ENCODE data around the gene ADGRB2. TPM values are rescaled to one million over a fixed set of nuclear protein-coding genes. Genes with fewer than 3 reads are reported as not detected.
A peak's percentile ranks its signal among the peaks of the same experiment; 100 is the strongest.

Gene ADGRB2
- total RNA-seq, 2 donors from 2014 or later: 3.8 to 5.3 TPM

- peak; percentile 97 for DNase-seq (ENCODE audit: low spot score)
- intact Hi-C loops (cut with DNase I): loop anchor here in 1 of 2 donors (5.0 kb wide), 1 partner anchor 34 kb away; no protein-coding TSS in a partner anchor
These were observed 62.9 kb downstream of the ADGRB2 start for GRCh38 chr1:31701091-31701736.

DNA sequence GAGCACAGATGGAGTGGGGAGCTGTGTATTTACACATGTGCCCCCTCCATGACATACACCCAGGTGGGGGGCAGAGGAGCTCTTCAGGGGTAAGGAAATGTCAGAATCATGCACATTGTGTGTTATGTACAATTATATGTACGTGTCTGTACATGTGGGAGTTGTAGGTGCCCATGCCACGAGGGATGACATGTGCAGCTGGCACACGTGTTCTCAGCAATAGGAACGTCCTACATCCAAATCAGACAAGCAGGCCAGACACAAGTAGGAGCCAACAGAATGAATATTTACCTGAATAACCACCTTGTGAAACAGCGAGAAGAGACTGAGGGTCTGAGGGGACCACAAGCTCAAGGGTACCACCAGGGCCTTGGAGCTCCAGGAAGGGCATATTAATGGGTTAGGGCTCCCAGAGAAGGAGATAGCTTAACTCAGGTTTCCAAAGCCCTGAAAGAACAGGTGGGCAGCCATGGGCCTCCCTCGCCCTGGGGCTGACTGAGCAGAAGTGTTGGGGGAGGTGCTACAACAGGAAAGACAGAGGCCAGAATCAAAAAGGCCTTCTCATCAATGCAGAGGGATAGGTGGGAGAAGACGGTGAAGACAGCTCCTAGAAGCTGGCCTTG lies 63.6 kb downstream of the ADGRB2 start:
- DNase-seq (ENCODE audit: low spot score): no peak
- intact Hi-C loops (cut with DNase I): loop anchor here in 1 of 2 donors (5.0 kb wide), 1 partner anchor 33 kb away; no protein-coding TSS in a partner anchor

DNA sequence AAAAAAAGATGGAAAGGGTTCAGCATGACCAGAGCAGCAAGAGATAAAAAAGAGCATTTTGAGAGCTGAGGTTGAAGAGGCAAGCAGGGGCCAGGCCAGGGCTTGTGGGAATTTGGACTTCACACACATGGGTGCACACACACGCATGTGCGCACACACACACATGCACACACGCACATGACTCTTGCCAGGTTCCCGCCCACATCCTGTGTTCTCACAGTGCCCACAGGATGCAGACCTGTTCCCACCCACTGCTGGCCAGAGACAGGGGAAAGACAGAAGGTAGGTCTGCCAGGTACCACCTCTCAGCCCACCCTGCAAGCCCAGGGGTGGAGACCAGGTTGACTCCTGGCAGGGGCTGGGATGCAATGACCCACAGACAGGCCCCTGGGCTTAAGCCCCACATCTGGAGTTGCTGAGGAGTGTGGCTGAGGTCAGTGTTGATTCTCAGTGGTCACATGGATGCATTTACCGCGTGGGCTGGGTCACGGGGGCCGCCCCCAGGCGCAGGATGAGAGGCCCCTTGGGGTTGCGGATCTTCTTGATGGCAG lies 64.7 kb downstream of the ADGRB2 start:
- no peak for DNase-seq (ENCODE audit: low spot score)
- intact Hi-C loops (cut with DNase I): no loop called here

- intact Hi-C loops (cut with DNase I): no loop called here
- DNase-seq (ENCODE audit: low spot score): no peak
These were observed 66.7 kb downstream of the ADGRB2 start for GRCh38 chr1:31697369-31697984.

DNA sequence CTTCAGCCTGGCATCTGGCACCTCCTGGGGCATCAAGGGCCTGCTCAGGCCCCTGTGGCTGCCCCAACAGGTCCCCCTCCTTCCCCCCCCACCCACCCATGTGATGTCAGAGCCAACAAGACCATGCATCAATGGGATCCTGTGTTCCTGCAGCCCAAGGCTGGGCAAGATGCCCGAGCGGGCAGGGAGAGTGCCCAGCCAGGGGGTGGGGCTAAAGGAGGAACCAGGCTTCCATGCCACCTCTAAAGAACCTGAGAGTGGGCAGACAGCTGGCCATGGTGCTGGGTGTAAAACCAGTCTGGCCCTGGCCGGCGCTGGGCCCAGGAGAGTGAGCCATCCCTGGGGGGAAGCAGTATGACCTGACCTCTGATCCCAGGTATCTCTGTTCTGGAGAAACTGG lies 67.9 kb downstream of the ADGRB2 start:
- intact Hi-C loops (cut with DNase I): no loop called here
- no peak for DNase-seq (ENCODE audit: low spot score)

GRCh38 chr1:31695327-31695726 lies 68.8 kb downstream of the ADGRB2 start:
- intact Hi-C loops (cut with DNase I): no loop called here
- DNase-seq (ENCODE audit: low spot score): no peak

GRCh38 chr1:31694964-31695313 lies 69.2 kb downstream of the ADGRB2 start:
- no peak for DNase-seq (ENCODE audit: low spot score)

GRCh38 chr1:31694069-31694963 lies 69.8 kb downstream of the ADGRB2 start:
- intact Hi-C loops (cut with DNase I): no loop called here
- no peak for DNase-seq (ENCODE audit: low spot score)

More at GRCh38 chr1:31694964-31695313, 69.2 kb downstream of the ADGRB2 start:
- intact Hi-C loops (cut with DNase I): no loop called here

DNA sequence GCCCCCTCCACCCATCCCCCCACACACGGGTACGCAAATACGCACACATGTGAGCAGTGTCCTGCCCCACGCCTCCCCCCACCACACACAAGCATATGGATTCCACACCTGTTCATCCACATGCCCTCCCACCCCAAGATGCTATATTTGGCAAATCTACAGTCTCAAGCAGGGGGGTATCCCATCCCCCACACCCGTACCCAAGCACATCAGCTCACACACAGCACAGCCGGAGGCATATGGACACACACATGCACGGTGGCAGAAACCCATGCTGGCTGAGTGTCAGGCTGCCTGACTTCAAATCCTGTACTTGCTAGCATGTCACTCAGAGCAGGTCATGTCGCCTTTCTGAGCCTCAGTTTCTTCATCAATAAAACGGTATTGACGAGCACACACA lies 70.9 kb downstream of the ADGRB2 start:
- intact Hi-C loops (cut with DNase I): no loop called here
- DNase-seq (ENCODE audit: low spot score): no peak

DNA sequence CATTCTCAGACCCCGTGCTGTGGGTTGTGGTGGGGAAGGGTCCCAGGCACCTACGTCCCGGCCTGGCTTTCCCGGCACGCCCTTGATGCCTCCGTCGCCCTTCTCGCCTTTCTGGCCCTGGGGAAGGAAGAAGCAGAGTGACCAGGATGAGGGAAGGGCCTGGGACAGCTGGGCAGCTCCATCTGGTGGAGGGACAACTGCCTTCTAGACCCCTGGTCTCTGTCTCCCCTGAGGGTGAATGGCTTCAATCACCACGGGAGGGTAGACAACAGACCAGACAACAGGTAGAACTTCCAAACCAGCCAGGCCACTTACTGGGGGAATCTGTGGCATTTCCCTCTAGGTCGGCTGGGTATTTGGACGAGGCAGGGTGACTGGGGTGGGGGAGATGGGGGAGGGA lies 72.2 kb downstream of the ADGRB2 start:
- intact Hi-C loops (cut with DNase I): no loop called here
- no peak for DNase-seq (ENCODE audit: low spot score)

- no peak for DNase-seq (ENCODE audit: low spot score)
- intact Hi-C loops (cut with DNase I): no loop called here
These were observed 72.7 kb downstream of the ADGRB2 start for GRCh38 chr1:31691446-31691845.

DNA sequence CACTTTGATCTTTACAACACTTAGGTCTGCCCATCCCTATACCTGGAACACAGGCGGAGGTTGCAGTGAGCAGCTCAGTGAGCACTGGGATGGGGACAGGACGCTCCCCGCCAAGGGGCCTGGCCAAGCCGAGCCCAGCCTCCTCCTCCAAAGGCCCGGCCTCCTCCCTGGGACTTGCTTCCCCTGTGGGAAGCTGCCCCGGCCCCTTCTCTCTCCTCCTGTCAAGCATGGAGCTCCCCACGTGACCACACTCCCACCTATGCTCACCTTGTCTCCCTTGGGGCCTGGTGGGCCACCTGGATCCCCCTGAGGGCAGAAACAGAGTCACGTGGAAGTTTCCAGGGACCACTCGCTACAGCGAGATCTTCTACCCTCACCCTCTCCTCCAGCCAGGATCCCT lies 73.2 kb downstream of the ADGRB2 start:
- no peak for DNase-seq (ENCODE audit: low spot score)
- intact Hi-C loops (cut with DNase I): no loop called here

- no peak for DNase-seq (ENCODE audit: low spot score)
- intact Hi-C loops (cut with DNase I): no loop called here
These were observed 74.3 kb downstream of the ADGRB2 start for GRCh38 chr1:31689854-31690253.

GRCh38 chr1:31689379-31689778 lies 74.8 kb downstream of the ADGRB2 start:
- no peak for DNase-seq (ENCODE audit: low spot score)
- intact Hi-C loops (cut with DNase I): no loop called here

DNA sequence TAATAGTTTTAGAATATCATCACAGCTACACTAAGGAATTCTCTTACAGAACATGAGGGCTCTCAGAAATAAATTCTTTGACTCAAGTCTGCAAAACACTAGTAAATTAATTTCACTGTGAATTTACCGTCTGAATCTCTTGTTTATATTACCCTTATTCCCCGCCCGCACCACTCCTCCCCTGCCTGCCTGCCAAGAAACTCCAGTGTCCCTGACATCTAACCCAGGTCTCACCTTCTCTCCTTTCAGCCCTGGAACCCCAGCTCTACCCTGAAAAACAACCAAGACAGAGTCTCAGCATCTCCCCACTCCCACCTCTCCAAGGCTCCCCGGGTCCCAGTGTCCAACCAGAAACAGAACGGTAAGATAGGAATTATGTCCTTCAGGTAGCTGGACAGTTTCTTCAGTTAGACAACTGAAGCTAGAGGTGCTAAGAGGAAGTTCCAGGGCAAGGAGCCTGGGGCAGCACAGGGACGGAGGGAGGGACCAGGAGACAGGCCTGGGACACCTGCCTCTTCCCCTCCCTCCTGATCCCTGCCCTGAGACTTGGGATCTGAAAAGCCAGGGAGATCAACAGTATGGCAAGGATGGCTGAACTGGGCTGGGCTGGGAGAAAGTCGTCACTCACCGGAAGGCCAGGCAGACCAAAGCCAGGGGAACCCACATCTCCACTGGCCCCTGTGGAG lies 75.8 kb downstream of the ADGRB2 start:
- no peak for DNase-seq (ENCODE audit: low spot score)
- intact Hi-C loops (cut with DNase I): no loop called here

DNA sequence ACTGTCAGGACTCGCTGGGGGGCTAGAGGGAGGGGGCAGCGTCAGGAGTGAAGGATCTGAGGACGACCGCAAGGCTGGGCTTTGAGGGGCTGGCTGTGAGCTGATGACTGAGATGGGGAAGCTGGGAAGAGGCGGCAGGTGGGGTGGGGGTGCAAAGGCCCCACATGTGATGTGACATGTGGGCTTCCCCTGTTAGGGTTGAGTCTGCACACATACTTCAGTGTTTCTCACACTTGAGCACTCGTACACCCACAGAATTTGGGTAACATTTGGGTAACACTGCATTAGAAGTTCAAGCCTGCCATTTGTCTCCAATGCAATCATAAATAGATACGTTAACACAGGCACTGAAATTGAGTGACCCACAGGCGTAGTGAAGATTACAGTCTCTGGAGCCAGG lies 76.5 kb downstream of the ADGRB2 start:
- intact Hi-C loops (cut with DNase I): no loop called here
- no peak for DNase-seq (ENCODE audit: low spot score)

GRCh38 chr1:31685795-31686194 lies 78.3 kb downstream of the ADGRB2 start:
- intact Hi-C loops (cut with DNase I): no loop called here
- no peak for DNase-seq (ENCODE audit: low spot score)

DNA sequence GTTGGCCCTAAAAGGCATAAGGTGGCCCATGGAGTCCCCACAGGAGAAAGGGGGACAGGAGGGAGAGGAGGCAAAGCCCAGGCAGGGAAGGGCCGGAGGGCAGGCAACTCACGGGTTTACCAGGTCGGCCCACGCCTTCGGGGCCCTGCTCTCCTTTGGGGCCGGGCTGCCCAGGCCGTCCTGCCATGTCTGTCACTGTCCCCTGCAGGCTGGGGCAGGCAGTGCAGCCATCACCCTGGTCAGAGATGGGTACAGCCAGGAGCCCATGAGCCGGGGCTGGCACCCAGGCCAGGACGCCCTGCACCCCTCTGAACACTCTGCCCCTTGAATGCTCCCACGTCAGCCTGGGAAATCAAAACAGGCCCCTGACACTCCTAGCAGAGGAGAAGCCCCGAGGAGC lies 80.1 kb downstream of the ADGRB2 start:
- intact Hi-C loops (cut with DNase I): no loop called here
- DNase-seq (ENCODE audit: low spot score): no peak

- intact Hi-C loops (cut with DNase I): no loop called here
- no peak for DNase-seq (ENCODE audit: low spot score)
These were observed 82.7 kb downstream of the ADGRB2 start for GRCh38 chr1:31681415-31681814.

Data from posterior vena cava (tissue), 2 donors.